D721Med (cell line): ENCODE data around the gene OPCML.

Source experiments
- DNase-seq: peaks from one replicate; pipeline ENCODE4 v3.0.0; 2011; ENCODE audit warnings: low spot score; ENCODE audit not compliant: insufficient read length
- FAIRE-seq: peaks from 2 replicates; lab custom pipeline; 2011; peaks lifted over from hg19 to GRCh38; lab: Jason Lieb, UNC
- TF ChIP-seq, protein P1 (sequence below): IDR thresholded peaks from 2 replicates; pipeline ENCODE4 v1.5.1; 2012; ENCODE audit warnings: mild to moderate bottlenecking, control low read depth; ENCODE audit not compliant: insufficient read depth; ENCODE audit errors: missing control alignments

OPCML gene

DNA sequence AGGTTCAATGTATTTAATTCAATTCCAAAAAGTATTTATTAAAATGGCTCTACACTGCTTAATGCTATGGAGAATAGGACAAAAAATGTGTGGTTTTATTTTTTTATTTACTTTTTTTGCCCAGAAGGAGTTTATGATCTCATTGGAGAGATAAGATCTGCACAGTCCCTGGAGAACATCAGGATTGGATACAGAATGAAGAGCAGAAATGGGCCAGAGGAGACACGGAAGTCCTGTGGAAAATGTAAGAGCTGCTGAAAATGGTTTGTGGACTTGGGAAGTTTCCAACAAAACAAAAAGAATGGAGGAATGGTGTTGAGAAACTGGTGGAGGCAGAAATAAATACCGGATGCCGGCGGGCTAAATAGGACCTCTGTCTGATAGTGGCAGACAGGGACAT is 554.6 kb downstream of the OPCML start:
- TF ChIP-seq, protein P1, sequence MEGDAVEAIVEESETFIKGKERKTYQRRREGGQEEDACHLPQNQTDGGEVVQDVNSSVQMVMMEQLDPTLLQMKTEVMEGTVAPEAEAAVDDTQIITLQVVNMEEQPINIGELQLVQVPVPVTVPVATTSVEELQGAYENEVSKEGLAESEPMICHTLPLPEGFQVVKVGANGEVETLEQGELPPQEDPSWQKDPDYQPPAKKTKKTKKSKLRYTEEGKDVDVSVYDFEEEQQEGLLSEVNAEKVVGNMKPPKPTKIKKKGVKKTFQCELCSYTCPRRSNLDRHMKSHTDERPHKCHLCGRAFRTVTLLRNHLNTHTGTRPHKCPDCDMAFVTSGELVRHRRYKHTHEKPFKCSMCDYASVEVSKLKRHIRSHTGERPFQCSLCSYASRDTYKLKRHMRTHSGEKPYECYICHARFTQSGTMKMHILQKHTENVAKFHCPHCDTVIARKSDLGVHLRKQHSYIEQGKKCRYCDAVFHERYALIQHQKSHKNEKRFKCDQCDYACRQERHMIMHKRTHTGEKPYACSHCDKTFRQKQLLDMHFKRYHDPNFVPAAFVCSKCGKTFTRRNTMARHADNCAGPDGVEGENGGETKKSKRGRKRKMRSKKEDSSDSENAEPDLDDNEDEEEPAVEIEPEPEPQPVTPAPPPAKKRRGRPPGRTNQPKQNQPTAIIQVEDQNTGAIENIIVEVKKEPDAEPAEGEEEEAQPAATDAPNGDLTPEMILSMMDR = no peak
- no peak for FAIRE-seq
- no peak for DNase-seq

DNA sequence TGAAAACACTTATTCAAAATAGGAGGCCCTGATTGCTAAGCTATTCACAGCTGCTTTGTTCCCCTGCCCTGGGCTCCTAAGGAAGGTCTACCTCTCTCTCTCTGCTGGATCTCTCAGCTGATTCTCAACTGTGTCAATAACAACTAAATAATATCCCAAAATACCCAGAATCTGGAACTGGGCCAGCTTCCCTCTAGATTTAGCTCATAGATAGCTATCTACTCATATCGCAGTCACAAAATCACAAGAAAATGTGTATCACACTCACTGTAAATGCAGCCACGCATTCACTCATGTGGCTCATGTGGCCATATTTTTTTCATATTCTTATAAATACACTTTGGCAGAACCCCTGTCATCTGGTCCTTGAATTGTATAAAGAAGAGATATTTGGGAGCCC is 555.1 kb downstream of the OPCML start:
- FAIRE-seq = no peak
- TF ChIP-seq, protein P1 = no peak
- DNase-seq = no peak

DNA sequence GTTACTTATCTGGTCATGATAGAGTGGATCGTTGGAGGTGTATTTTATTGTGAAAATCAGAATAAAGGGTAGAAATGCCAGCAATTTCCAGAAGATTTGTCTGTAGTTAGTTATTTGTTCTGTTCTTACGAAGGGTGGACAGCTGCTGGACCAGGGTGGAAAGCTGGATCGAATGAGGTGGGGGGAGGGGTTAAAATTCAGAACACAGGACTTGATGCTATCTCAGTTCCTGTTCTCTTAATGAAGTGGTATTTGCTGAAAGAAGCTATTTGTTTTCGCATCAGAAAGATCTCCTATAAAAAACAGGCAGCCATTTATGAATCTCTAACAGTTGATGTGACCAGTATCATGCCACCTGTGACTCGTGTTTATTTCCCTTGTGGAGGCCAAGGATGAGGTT is 556.2 kb downstream of the OPCML start:
- TF ChIP-seq, protein P1 = no peak
- DNase-seq (no peak), FAIRE-seq (no peak)

DNA sequence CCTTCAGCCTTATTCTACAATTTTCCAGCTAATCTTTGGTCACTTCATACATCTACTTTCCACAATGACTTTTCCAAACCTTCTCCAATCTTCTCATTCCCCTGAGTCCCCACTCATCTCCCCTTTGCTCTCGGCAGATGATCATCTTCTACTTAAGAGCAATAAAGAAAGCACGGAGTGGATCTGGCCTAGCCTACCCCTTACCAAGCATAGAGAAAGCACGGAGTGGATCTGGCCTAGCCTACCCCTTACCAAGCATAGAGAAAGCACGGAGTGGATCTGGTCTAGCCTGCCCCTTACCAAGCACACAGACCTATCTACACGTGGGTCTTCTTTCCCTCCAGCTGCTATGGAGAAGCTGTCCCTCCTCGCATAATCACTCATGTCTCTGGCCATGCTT is 558.6 kb downstream of the OPCML start:
- FAIRE-seq (no peak), DNase-seq (no peak)
- TF ChIP-seq, protein P1 = no peak

DNA sequence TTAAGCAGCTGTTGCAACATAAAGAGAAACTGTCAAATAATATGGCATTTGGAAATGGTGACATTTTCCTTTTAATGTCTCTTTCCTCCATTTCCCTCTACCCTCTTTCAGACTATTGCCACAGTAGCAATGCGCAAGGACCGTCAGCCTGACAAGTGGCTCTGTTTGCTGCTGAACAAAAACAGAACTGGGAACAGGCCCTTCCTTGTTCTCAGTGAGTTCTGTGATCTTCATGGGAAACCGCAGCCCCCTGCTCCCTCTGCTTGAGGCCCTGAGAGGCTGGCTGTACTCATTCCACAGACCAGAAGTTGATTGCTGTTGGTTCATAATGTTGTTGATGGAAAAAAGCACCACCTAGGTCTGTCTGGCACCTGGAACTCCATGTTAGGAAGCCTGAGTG is 559.7 kb downstream of the OPCML start:
- TF ChIP-seq, protein P1 = no peak
- FAIRE-seq (no peak), DNase-seq (no peak)

DNA sequence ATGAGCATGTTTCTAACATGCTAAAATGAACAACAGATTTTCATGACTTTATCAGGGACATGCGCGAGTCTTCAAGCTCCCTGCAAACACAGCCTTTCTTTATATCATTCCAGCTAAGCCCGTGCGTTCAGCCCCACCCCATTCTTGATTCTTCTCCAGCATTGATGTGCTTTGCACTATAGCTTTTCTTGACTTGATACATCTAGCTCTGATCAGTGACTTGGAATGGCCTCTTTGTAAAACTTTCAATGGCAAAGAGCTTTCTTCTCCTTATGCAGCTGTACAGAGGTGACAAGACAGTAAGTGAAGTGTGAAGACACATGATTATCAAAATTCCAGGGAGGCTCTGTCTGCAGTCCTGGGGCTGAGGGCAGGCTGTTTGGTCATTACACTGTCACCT is 561.0 kb downstream of the OPCML start:
- TF ChIP-seq, protein P1 = no peak
- DNase-seq (no peak), FAIRE-seq (no peak)

DNA sequence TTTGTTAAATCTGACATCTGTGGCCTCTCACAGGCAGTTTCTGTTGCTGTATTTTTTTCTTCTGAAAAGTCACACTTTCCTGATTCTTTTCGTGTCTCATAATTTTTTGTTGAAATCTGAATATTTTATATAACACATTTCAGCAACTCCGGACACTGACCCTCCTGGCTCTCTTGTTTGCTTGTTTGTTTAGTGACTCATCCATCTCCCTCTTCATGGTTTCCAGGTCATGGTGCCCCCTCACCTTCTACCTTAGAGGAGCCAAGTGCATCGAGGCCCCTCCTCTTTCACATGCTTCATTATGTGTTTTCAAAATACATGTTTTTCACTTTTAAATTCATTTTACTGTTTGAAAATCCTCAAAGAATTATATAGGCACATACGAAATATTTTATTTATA is 562.4 kb downstream of the OPCML start:
- TF ChIP-seq, protein P1 = no peak
- DNase-seq (no peak), FAIRE-seq (no peak)
